Stimulated activated memory B cell treated with anti-CD40 and anti-IgM and Interleukin-4, amounts not matched to agents 10 μg/mL and 1 μg/mL and 100 μg/mL, for 72 hours (primary cell): ENCODE results near the gene SH3PXD2B.
"Not testable (repeated sequence)": the region's sequence is repeated elsewhere in the genome, so short reads cannot be mapped to it uniquely, and the experiment has no call there.

ENCODE experiments used
- ATAC-seq: fragments of 150-1000 bp; cut with Tn5 transposase; 2 replicates; pipeline ENCODE4 v1.10.0; 2021
- H3K27ac Mint-ChIP-seq: one replicate; pipeline ENCODE4 v1.8.0; 2022; ENCODE audit warnings: mild to moderate bottlenecking, mixed read lengths
- H3K27me3 Mint-ChIP-seq: one replicate; pipeline ENCODE4 v1.8.0; 2022; ENCODE audit warnings: mixed read lengths
- H3K36me3 Mint-ChIP-seq: one replicate; pipeline ENCODE4 v1.8.0; 2022; ENCODE audit warnings: mixed read lengths
- H3K4me1 Mint-ChIP-seq: one replicate; pipeline ENCODE4 v1.8.0; 2022; ENCODE audit warnings: mixed read lengths
- H3K4me3 Mint-ChIP-seq: one replicate; pipeline ENCODE4 v1.8.0; 2022; ENCODE audit warnings: mild to moderate bottlenecking, moderate library complexity, mixed read lengths
- H3K9me3 Mint-ChIP-seq: one replicate; pipeline ENCODE4 v1.8.0; 2022; ENCODE audit warnings: mixed read lengths

The SH3PXD2B gene

GRCh38 chr5:172411484-172412072, 42.7 kb downstream of the SH3PXD2B start:
- Mint-ChIP-seq H3K4me1 (no peaks in the 10 kb centered on the region), H3K27ac (no peak overlapping the region)
- no peak for ATAC-seq

GRCh38 chr5:172410662-172411483, 43.5 kb downstream of the SH3PXD2B start:
- no peak overlapping the region for H3K27ac Mint-ChIP-seq
- H3K9me3 Mint-ChIP-seq: peaks cover 5% of the 10 kb centered on the region
- no peak for ATAC-seq
- peaks cover 38% of the 10 kb centered on the region for H3K27me3 Mint-ChIP-seq
- H3K4me3 Mint-ChIP-seq: no peak overlapping the region
- H3K4me1 Mint-ChIP-seq: no peaks in the 10 kb centered on the region
- no peaks in the 10 kb centered on the region for H3K36me3 Mint-ChIP-seq

More at GRCh38 chr5:172411484-172412072, 42.7 kb downstream of the SH3PXD2B start:
- Mint-ChIP-seq H3K27me3 (peaks cover 38% of the 10 kb centered on the region), H3K36me3 (no peaks in the 10 kb centered on the region), H3K9me3 (peaks cover 5% of the 10 kb centered on the region), H3K4me3 (no peak overlapping the region)

GRCh38 chr5:172410160-172410559, 44.2 kb downstream of the SH3PXD2B start:
- no peak overlapping the region for H3K27ac Mint-ChIP-seq
- H3K36me3 Mint-ChIP-seq: no peaks in the 10 kb centered on the region
- no peak overlapping the region for H3K4me3 Mint-ChIP-seq
- peaks cover 5% of the 10 kb centered on the region for H3K9me3 Mint-ChIP-seq
- ATAC-seq: no peak
- peaks cover 40% of the 10 kb centered on the region for H3K27me3 Mint-ChIP-seq
- no peaks in the 10 kb centered on the region for H3K4me1 Mint-ChIP-seq

- not testable (repeated sequence) for H3K36me3 Mint-ChIP-seq, H3K4me1 Mint-ChIP-seq, H3K4me3 Mint-ChIP-seq, H3K27ac Mint-ChIP-seq, H3K9me3 Mint-ChIP-seq, ATAC-seq
- H3K27me3 Mint-ChIP-seq: peaks cover 45% of the 10 kb centered on the region
Observed at GRCh38 chr5:172409477-172409876, 44.8 kb downstream of the SH3PXD2B start.

GRCh38 chr5:172407822-172408221, 46.5 kb downstream of the SH3PXD2B start:
- no peaks in the 10 kb centered on the region for H3K4me1 Mint-ChIP-seq
- ATAC-seq: no peak
- H3K9me3 Mint-ChIP-seq: peaks cover 5% of the 10 kb centered on the region
- peaks cover 33% of the 10 kb centered on the region for H3K27me3 Mint-ChIP-seq
- H3K4me3 Mint-ChIP-seq: no peak overlapping the region
- H3K36me3 Mint-ChIP-seq: no peaks in the 10 kb centered on the region
- no peak overlapping the region for H3K27ac Mint-ChIP-seq

GRCh38 chr5:172407241-172407691, 47.1 kb downstream of the SH3PXD2B start:
- H3K4me1 Mint-ChIP-seq: no peaks in the 10 kb centered on the region
- H3K9me3 Mint-ChIP-seq: peaks cover 5% of the 10 kb centered on the region
- H3K36me3 Mint-ChIP-seq: no peaks in the 10 kb centered on the region
- ATAC-seq: no peak
- no peak overlapping the region for H3K27ac Mint-ChIP-seq
- peaks cover 28% of the 10 kb centered on the region for H3K27me3 Mint-ChIP-seq
- no peak overlapping the region for H3K4me3 Mint-ChIP-seq

GRCh38 chr5:172405226-172406107, 48.9 kb downstream of the SH3PXD2B start:
- no peaks in the 10 kb centered on the region for H3K36me3 Mint-ChIP-seq
- no peak overlapping the region for H3K4me3 Mint-ChIP-seq
- no peak overlapping the region for H3K27ac Mint-ChIP-seq
- no peak for ATAC-seq
- H3K27me3 Mint-ChIP-seq: peaks cover 27% of the 10 kb centered on the region
- H3K9me3 Mint-ChIP-seq: peaks cover 5% of the 10 kb centered on the region
- H3K4me1 Mint-ChIP-seq: no peaks in the 10 kb centered on the region

- no peak overlapping the region for H3K27ac Mint-ChIP-seq
- H3K9me3 Mint-ChIP-seq: peaks cover 5% of the 10 kb centered on the region
- H3K27me3 Mint-ChIP-seq: peaks cover 27% of the 10 kb centered on the region
- no peak overlapping the region for H3K4me3 Mint-ChIP-seq
- ATAC-seq: no peak
- no peaks in the 10 kb centered on the region for H3K4me1 Mint-ChIP-seq
- no peaks in the 10 kb centered on the region for H3K36me3 Mint-ChIP-seq
Observed at GRCh38 chr5:172404746-172405145, 49.6 kb downstream of the SH3PXD2B start.

GRCh38 chr5:172403817-172404216, 50.5 kb downstream of the SH3PXD2B start:
- no peaks in the 10 kb centered on the region for H3K36me3 Mint-ChIP-seq
- H3K4me1 Mint-ChIP-seq: no peaks in the 10 kb centered on the region
- H3K27me3 Mint-ChIP-seq: peaks cover 24% of the 10 kb centered on the region
- H3K4me3 Mint-ChIP-seq: no peak overlapping the region
- no peaks in the 10 kb centered on the region for H3K9me3 Mint-ChIP-seq
- no peak for ATAC-seq
- H3K27ac Mint-ChIP-seq: no peak overlapping the region

GRCh38 chr5:172403189-172403796, 51.0 kb downstream of the SH3PXD2B start:
- Mint-ChIP-seq H3K27me3 (peaks cover 22% of the 10 kb centered on the region), H3K4me3 (no peak overlapping the region), H3K36me3 (no peaks in the 10 kb centered on the region), H3K27ac (no peak overlapping the region), H3K9me3 (no peaks in the 10 kb centered on the region), H3K4me1 (no peaks in the 10 kb centered on the region)
- no peak for ATAC-seq

GRCh38 chr5:172402531-172403188, 51.7 kb downstream of the SH3PXD2B start:
- no peak overlapping the region for H3K4me3 Mint-ChIP-seq
- no peaks in the 10 kb centered on the region for H3K4me1 Mint-ChIP-seq
- no peak for ATAC-seq
- no peak overlapping the region for H3K27ac Mint-ChIP-seq
- peaks cover 16% of the 10 kb centered on the region for H3K27me3 Mint-ChIP-seq
- H3K36me3 Mint-ChIP-seq: no peaks in the 10 kb centered on the region
- no peaks in the 10 kb centered on the region for H3K9me3 Mint-ChIP-seq

- H3K27me3 Mint-ChIP-seq: peaks cover 16% of the 10 kb centered on the region
- H3K4me1 Mint-ChIP-seq, H3K4me3 Mint-ChIP-seq, H3K9me3 Mint-ChIP-seq, H3K27ac Mint-ChIP-seq, H3K36me3 Mint-ChIP-seq, ATAC-seq: not testable (repeated sequence)
Observed at GRCh38 chr5:172402031-172402430, 52.3 kb downstream of the SH3PXD2B start.

- Mint-ChIP-seq H3K36me3 (no peaks in the 10 kb centered on the region), H3K9me3 (no peaks in the 10 kb centered on the region), H3K4me3 (no peak overlapping the region), H3K27ac (no peak overlapping the region), H3K27me3 (peaks cover 11% of the 10 kb centered on the region), H3K4me1 (no peaks in the 10 kb centered on the region)
- ATAC-seq: no peak
Observed at GRCh38 chr5:172399826-172400225, 54.5 kb downstream of the SH3PXD2B start.

GRCh38 chr5:172399336-172399735, 55.0 kb downstream of the SH3PXD2B start:
- Mint-ChIP-seq H3K27me3 (peaks cover 13% of the 10 kb centered on the region), H3K36me3 (no peaks in the 10 kb centered on the region), H3K27ac (no peak overlapping the region), H3K9me3 (no peaks in the 10 kb centered on the region), H3K4me3 (no peak overlapping the region), H3K4me1 (no peaks in the 10 kb centered on the region)
- no peak for ATAC-seq
